MM.1S (cell line): ENCODE results near the gene PLA2G12B.
"Not testable (repeated sequence)": the region's sequence is repeated elsewhere in the genome, so short reads cannot be mapped to it uniquely, and the experiment has no call there.

ENCODE experiments used
- CTCF ChIP-seq: fragments of 300-600 bp; sonication (generic); IDR thresholded peaks from 2 replicates; pipeline ENCODE4 v1.5.1; 2016; ENCODE audit warnings: antibody characterized with exemption, low read length, mixed read lengths
- EZH2 ChIP-seq: fragments of 300-600 bp; sonication (generic); optimal IDR thresholded peaks from 2 replicates; pipeline ENCODE3; 2017; ENCODE audit warnings: low read depth, mild to moderate bottlenecking, antibody characterized with exemption, low read length, mixed read lengths

GRCh38 chr10:72917201-72917600, 37.4 kb downstream of the PLA2G12B start:
- not testable (repeated sequence) for TF ChIP-seq CTCF, EZH2
